Adipocyte (in vitro differentiated cells): ENCODE measurements around the gene PRR35.

Experiments
- DNase-seq: peaks from one replicate; pipeline ENCODE4 v3.0.0-alpha.2; 2015; ENCODE audit warnings: low read depth
- H3K27me3 ChIP-seq: replicated peaks from 2 replicates; pipeline ENCODE4 v1.7.0; 2013; ENCODE audit warnings: mild to moderate bottlenecking, low read length, moderate library complexity; ENCODE audit not compliant: control insufficient read depth, insufficient read depth
- H3K36me3 ChIP-seq: 2 replicates; pipeline ENCODE4 v1.7.0; 2013; ENCODE audit warnings: low read length, mild to moderate bottlenecking, moderate library complexity; ENCODE audit not compliant: control insufficient read depth, insufficient read depth, severe bottlenecking
- H3K4me1 ChIP-seq: 2 replicates; pipeline ENCODE4 v1.7.0; 2013; ENCODE audit warnings: mild to moderate bottlenecking, low read length, moderate library complexity; ENCODE audit not compliant: control insufficient read depth, insufficient read depth
- H3K4me3 ChIP-seq: 2 replicates; pipeline ENCODE4 v1.7.0; 2013; ENCODE audit warnings: mild to moderate bottlenecking, low read length, moderate library complexity
- H3K9ac ChIP-seq: 2 replicates; pipeline ENCODE4 v1.7.0; 2013; ENCODE audit warnings: mild to moderate bottlenecking, low read length, moderate library complexity
- H3K9me3 ChIP-seq: 2 replicates; pipeline ENCODE4 v1.7.0; 2013; ENCODE audit warnings: mild to moderate bottlenecking, low read length, moderate library complexity; ENCODE audit not compliant: control insufficient read depth

Gene PRR35

DNA sequence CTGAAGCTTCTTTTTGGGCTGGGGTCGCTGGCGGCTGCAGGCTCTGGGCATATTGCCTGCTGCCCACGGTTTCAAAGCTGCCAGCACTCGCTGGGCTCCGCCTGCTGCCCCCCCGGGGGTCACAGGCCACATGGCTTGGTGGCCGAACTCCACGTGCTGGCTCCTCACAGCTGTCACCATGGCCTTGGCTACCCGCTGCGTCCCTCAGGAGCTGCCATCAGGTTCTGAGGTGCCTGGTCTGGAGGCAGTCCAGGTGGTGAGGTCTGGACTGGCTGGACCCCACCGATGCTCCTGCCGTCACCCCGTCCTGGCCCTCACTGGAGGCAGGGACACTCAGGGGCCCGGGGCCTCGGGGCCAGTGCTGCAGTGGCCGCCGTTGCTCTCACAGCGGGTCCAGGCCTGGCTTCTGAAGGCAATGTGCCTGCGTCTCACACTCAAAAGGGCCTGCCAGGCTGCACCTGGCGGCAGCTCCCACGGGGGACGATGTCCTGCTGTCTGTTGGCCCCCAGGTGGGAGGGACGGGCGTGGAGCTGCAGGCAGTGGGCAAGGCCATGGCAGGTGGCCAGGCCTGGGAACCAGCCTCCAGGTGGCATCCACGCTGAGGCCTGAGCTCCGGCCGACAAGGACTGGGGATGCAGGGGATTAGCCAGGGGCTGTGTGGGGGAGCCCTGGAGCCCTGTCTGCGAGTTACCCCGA, 19.4 kb upstream of the PRR35 start:
- Histone ChIP-seq H3K9ac (no peak overlapping the region), H3K36me3 (peaks cover 9% of the 10 kb centered on the region), H3K4me1 (no peaks in the 10 kb centered on the region), H3K4me3 (no peak overlapping the region), H3K27me3 (no peaks in the 10 kb centered on the region), H3K9me3 (no peaks in the 10 kb centered on the region)
- no peak for DNase-seq

DNA sequence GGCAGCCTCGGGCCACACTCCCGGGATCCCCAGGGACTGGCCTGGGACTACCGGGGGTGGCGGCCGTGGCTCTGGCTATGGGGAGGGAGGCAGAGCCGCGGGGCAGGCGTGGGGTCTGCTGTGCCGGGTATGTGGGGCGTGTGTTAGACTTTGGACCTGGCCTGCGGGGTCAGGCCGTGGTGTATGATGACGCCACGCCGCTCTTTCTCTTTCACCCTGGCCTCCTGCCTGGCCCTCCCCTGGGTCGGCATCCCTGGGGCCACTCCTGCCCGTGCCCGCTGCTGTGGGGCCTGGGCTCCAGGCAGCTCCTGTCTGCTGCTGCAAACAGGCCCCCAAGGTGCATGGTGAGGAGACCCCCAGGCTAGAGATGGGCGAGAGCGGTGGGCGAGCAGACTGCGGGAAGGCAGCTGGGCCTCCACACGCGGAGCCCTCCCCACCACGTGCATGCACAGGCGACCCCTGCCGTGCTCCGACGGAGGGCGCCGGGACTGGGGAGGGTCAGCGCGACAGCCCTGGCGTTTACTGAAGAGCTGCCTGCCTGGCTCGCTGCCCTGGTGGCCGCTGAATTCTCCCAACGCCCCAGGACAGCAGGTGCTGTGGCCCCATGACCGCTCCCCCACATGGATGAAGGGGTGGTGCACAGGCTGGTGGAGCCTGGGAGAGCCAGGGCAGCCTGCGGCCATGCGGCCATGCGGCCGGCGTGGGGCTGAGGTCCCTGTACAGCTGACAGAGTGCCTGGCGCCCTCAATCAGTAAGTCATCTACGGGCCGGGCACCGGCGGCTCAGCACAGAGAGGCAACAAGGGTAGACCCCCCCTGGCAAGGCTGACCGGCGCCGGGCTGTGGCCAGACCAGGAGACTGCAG, 16.7 kb upstream of the PRR35 start:
- Histone ChIP-seq H3K4me3 (no peak overlapping the region), H3K4me1 (no peaks in the 10 kb centered on the region)

DNA sequence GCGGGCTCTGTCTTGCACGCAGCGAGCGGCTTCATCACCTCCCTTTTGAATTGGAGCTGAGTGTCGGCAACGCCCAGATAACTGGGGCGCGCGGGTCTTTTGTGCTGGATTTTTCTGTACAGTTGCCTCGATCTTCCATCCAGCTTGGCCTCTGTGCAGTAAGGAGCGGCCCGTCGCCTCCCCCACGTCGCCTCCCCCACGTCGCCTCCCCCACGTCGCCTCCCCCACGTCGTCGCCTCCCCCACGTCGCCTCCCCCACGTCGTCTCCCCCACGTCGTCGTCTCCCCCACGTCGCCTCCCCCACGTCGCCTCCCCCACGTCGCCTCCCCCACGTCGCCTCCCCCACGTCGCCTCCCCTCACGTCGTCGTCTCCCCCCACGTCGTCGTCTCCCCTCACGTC, 15.7 kb upstream of the PRR35 start:
- Histone ChIP-seq H3K4me3 (no peak overlapping the region), H3K27me3 (no peaks in the 10 kb centered on the region), H3K36me3 (peaks cover 9% of the 10 kb centered on the region), H3K9ac (no peak overlapping the region), H3K4me1 (no peaks in the 10 kb centered on the region), H3K9me3 (no peaks in the 10 kb centered on the region)
- DNase-seq = no peak

More for the DNA sequence above, 16.7 kb upstream of the PRR35 start:
- no peak for DNase-seq
- Histone ChIP-seq H3K9ac (no peak overlapping the region), H3K36me3 (peaks cover 6% of the 10 kb centered on the region), H3K9me3 (no peaks in the 10 kb centered on the region), H3K27me3 (no peaks in the 10 kb centered on the region)

DNA sequence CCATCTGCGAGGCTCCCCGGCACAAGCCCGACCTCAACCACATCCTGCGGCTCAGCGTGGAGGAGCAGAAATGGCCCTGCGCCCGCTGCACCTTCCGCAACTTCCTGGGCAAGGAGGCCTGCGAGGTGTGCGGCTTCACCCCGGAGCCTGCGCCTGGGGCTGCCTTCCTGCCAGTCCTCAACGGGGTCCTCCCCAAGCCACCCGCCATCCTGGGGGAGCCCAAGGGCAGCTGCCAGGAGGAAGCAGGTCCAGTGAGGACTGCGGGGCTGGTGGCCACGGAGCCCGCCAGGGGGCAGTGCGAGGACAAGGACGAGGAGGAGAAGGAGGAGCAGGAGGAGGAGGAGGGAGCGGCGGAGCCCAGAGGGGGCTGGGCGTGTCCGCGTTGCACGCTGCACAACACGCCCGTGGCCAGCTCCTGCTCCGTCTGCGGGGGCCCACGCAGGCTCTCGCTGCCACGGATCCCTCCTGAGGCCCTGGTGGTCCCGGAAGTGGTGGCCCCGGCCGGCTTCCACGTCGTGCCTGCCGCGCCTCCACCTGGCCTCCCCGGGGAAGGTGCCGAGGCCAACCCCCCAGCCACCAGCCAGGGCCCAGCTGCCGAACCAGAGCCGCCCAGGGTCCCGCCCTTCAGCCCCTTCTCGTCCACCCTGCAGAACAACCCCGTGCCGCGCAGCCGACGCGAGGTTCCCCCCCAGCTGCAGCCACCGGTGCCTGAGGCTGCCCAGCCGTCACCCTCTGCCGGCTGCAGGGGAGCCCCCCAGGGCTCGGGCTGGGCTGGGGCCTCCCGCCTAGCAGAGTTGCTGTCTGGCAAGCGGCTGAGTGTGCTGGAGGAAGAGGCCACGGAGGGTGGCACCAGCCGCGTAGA, 13.1 kb upstream of the PRR35 start:
- peaks cover 17% of the 10 kb centered on the region for H3K36me3 ChIP-seq
- no peaks in the 10 kb centered on the region for H3K4me1 ChIP-seq
- DNase-seq = no peak
- H3K4me3 ChIP-seq = no peak overlapping the region
- no peak overlapping the region for H3K9ac ChIP-seq
- no peaks in the 10 kb centered on the region for H3K27me3 ChIP-seq
- no peaks in the 10 kb centered on the region for H3K9me3 ChIP-seq

GRCh38 chr16:548586-548985, 11.6 kb upstream of the PRR35 start:
- peaks cover 17% of the 10 kb centered on the region for H3K36me3 ChIP-seq
- no peaks in the 10 kb centered on the region for H3K4me1 ChIP-seq
- H3K4me3 ChIP-seq = no peak overlapping the region
- no peak overlapping the region for H3K9ac ChIP-seq
- no peaks in the 10 kb centered on the region for H3K27me3 ChIP-seq
- no peak for DNase-seq
- H3K9me3 ChIP-seq = no peaks in the 10 kb centered on the region

DNA sequence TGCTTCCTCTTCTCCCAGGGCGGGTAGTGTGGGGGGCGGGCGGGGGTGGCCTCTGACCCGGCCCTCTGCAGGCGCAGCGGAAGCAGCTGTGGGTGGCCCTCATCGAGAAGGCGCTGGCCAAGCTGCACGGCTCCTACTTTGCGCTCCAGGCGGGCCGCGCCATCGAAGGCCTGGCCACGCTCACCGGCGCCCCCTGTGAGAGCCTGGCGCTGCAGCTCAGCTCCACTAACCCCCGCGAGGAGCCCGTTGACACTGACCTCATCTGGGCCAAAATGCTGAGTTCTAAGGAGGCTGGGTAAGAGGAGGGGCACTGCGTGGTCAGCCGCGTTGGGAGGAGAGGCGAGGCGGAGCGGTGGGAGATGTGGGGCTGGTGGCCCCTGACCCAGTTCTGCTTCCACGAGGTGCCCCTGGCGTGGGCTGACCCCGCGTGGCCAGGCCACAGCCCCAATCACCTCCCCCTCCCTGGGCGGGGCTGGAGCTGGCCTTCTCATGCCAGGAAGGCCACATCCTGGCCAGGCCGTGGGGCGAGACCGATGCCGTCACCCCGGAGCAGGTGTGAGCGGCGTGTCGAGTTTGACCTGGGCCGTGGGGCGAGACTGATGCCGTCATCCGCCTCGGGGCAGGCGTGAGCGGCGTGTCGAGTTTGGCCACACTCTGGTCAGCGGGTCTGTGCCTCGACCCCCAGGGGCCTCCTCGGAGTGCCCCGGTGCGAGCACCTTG, 10.5 kb upstream of the PRR35 start:
- peaks cover 17% of the 10 kb centered on the region for H3K36me3 ChIP-seq
- DNase-seq = no peak
- H3K9me3 ChIP-seq = no peaks in the 10 kb centered on the region

GRCh38 chr16:551210-551609, 9.0 kb upstream of the PRR35 start:
- no peak overlapping the region for H3K9ac ChIP-seq

More for the DNA sequence above, 10.5 kb upstream of the PRR35 start:
- H3K4me1 ChIP-seq = peaks cover 8% of the 10 kb centered on the region
- H3K4me3 ChIP-seq = no peak overlapping the region
- H3K9ac ChIP-seq = no peak overlapping the region
- no peaks in the 10 kb centered on the region for H3K27me3 ChIP-seq

GRCh38 chr16:552171-552570, 8.0 kb upstream of the PRR35 start:
- no peak for DNase-seq
- H3K27me3 ChIP-seq = no peaks in the 10 kb centered on the region
- peaks cover 11% of the 10 kb centered on the region for H3K4me1 ChIP-seq
- peaks cover 17% of the 10 kb centered on the region for H3K36me3 ChIP-seq
- H3K9me3 ChIP-seq = no peaks in the 10 kb centered on the region
- H3K4me3 ChIP-seq = no peak overlapping the region
- H3K9ac ChIP-seq = no peak overlapping the region

More at GRCh38 chr16:551210-551609, 9.0 kb upstream of the PRR35 start:
- H3K27me3 ChIP-seq = no peaks in the 10 kb centered on the region
- peaks cover 11% of the 10 kb centered on the region for H3K4me1 ChIP-seq
- H3K36me3 ChIP-seq = peaks cover 17% of the 10 kb centered on the region
- H3K9me3 ChIP-seq = no peaks in the 10 kb centered on the region
- DNase-seq = no peak
- no peak overlapping the region for H3K4me3 ChIP-seq

- no peak for DNase-seq
- peaks cover 11% of the 10 kb centered on the region for H3K4me1 ChIP-seq
These were observed 6.4 kb upstream of the PRR35 start for GRCh38 chr16:553601-554296.

DNA sequence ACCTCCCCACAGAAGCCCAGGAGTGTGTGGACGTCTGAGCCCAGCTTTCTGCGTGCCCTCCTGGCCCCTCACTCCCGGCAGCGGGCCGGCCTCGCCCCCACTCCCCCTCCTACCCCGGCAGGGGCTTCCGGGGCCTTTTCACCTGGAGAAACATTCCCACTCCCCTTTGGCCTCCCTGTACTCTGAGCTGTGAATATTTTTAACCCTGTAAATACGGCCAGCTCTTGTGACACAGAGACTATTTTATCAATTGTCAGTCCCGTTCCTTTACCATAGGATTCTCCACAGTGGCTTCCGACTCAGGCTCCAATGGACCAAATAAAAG, 5.9 kb upstream of the PRR35 start:
- no peak for DNase-seq
- Histone ChIP-seq H3K9ac (peak overlapping the region; percentile 51), H3K27me3 (peaks cover 2% of the 10 kb centered on the region), H3K4me1 (peaks cover 11% of the 10 kb centered on the region), H3K9me3 (no peaks in the 10 kb centered on the region), H3K36me3 (peaks cover 12% of the 10 kb centered on the region), H3K4me3 (no peak overlapping the region)

More at GRCh38 chr16:553601-554296, 6.4 kb upstream of the PRR35 start:
- Histone ChIP-seq H3K36me3 (peaks cover 12% of the 10 kb centered on the region), H3K9me3 (no peaks in the 10 kb centered on the region), H3K9ac (peak overlapping the region; percentile 51), H3K4me3 (no peak overlapping the region), H3K27me3 (no peaks in the 10 kb centered on the region)
